HL-60/S4 treated with phorbol 12-myristate 13-acetate at 8.2 ng/mL for 4 days and 3 days (cell line): ENCODE data around the gene PPM1J.

ENCODE experiments used
- in situ Hi-C: fragments of 300-500 bp; cut with MboI; formaldehyde crosslinking; loops from 2 replicates; pipeline ENCODE4 v1.15.0; 2022; ENCODE audit warnings: low sequenced_read_pairs

Gene PPM1J

GRCh38 chr1:112689196-112689841, 25.8 kb downstream of the PPM1J start:
- in situ Hi-C loops, result no loop called here

- in situ Hi-C loops, result no loop called here
Observed at GRCh38 chr1:112688781-112689193, 26.3 kb downstream of the PPM1J start.

- in situ Hi-C loops, result no loop called here
Observed at GRCh38 chr1:112687785-112688496, 27.2 kb downstream of the PPM1J start.

DNA sequence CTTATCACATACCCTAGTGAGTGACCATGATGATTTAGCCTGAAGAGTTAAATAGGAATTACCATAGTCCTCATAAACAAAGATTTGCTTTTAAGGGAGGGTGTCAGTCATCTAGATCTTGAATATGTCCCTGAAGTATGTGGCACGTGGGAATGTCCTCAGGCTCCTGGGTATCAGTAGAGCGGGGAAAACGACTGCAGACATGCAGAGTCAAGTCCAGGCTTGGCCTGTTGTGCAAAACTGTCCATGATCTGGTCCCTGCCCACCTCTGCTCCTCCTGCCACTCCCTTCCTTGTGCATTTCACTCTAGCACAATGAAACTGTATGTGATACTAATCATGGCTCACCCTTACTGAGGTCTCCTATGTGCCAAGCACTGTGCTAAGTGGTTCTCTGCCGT, 27.8 kb downstream of the PPM1J start:
- in situ Hi-C loops, result no loop called here

DNA sequence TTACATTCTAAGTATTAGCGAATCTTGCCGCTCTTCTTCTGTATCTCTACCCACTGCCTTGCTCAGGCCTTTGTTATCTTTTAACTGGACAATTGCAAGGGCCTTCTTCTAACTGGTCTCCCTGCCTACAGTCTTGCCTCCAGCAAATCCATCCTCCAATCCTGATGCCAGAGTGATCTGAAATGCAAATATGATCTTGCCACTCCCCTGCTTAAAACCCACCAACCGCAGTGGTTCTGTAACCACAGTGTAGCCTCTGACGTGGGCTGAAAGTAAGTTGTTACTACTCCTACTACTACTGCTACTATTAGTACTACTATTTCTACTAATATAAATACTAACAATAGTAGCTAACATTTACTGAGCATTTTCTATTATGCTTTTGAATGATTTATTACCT, 28.3 kb downstream of the PPM1J start:
- in situ Hi-C loops, result no loop called here

DNA sequence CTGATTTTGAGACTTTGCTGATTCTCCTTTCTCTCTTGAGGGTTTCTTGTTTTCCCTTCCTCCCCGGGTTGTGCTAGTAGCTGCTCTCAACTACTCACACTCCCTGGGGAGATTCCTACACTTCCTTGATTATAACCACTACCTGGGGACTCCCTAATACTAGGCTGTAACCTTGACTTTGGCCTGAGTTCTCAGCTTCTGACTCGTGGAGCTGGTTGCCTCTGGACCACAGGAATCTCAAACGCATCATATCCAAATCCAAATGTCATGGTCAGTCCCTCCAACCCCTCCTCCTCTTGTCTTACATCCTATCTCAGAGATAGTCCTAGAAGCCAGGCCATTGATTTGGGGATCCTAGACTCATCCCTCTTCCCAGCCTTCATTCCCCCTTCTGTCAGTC, 28.7 kb downstream of the PPM1J start:
- in situ Hi-C loops, result no loop called here

GRCh38 chr1:112685913-112686312, 29.2 kb downstream of the PPM1J start:
- in situ Hi-C loops, result no loop called here

DNA sequence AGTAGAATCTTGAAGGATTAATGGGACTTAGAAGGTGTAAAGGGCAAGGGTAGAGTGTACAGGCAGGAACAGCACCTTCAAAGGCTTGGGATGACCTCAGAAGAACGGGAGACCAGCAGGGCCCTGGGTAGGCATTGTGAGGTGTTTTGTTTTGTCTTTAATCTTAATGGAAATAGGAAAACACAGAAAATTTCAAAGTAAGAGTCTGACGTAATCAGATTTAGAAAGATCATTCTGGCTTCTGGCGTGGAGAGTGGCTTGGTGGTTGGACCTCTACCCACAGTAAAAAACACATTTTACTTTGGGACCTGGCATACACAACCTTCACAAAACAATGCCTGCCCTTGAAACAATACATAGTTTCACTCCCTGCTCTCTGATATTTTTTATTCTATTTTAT, 36.5 kb downstream of the PPM1J start:
- in situ Hi-C loops, result no loop called here

GRCh38 chr1:112677501-112677900, 37.6 kb downstream of the PPM1J start:
- in situ Hi-C loops, result no loop called here

DNA sequence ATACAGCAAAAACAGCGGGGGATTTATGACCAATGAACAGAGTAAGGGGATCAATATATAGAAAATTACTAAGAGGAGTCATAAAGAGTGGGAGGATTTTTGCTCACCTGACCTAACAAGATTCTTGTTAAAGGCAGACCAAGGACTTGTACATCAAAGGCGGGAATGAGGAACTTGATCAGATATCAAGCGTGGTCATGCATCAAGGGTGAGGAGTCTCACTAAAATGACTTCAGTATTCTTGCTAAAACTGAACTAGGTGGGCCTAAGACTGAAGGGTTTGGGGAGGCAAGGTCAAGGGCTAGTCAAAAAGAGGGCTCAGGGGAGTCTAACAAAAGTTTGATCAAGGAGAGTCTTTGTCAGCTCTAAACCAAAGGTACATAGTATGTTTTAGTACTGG, 38.6 kb downstream of the PPM1J start:
- in situ Hi-C loops, result no loop called here

GRCh38 chr1:112675728-112676381, 39.3 kb downstream of the PPM1J start:
- in situ Hi-C loops, result no loop called here

- in situ Hi-C loops, result no loop called here
Observed at GRCh38 chr1:112674986-112675727, 40.0 kb downstream of the PPM1J start.

DNA sequence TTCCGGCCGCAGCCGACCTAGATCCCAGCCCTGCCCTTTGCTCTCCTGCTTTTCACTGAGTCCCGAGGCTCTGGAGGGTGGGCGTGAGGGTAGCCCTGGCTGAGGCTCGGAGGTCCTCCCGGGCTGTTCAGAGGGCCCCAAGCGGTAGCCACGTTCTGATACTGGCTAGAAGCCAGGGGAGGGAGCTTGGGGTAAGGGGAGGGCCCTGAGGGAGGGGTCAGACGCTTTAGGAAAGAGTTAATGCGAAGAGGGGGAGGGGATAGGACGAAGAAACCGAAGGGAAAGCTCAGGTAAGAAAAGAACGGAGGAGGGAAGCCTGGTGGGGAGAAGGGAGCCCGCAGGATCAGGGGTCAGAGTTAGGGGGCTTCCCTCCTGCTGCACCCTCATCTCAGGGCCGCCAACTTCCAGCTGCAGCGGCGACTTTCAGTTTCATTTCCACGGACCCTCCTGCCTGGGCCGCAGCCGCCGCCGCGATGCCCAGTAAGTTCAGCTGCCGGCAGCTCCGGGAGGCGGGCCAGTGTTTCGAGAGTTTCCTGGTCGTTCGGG, 40.6 kb downstream of the PPM1J start, which contains the start of gene MOV10:
Gene MOV10, plus strand, starts transcription at position 220 of the 546 bp plus-strand sequence. Its CDS starts 254 bp downstream, at position 474.
- in situ Hi-C loops, result no loop called here

- in situ Hi-C loops, result no loop called here
Observed at GRCh38 chr1:112673592-112674439, 41.3 kb downstream of the PPM1J start.

DNA sequence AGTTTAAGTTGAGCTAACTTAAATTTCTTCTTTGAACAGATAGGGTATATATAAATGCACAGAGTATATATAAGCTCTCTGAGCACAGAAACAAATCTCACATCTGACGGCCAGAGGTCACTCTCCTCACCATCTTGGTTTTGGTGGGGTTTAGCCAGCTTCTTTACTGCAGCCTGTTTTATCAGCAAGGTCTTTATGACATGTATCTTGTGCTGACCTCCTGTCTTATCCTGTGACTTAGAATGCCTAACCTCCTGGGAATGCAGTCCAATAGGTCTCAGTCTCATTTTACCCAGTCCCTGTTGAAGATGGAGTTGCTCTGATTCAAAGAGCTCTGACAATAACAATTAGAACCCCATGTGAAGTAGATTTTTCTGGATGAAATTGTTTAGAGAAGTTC, 42.3 kb downstream of the PPM1J start:
- in situ Hi-C loops, result no loop called here

- in situ Hi-C loops, result no loop called here
Observed at GRCh38 chr1:112672009-112672408, 43.1 kb downstream of the PPM1J start.

DNA sequence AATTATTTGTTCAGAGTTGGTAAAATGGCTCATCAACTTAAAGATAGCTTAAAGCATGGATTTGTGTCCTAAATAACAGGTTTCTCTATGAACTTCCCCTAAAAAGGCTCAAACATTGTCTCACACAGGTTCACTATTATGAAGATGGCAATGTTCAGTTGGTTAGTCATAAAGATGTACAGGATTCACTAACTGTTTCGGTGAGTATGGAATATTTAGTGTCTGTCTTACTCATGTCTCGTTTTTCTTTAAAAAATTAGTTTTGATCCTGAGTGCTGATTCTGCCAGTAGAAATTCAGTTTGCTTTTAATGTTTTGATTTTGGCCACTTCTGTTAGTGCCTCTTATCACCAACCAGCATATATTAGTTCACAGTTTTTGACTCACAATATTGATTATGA, 48.2 kb downstream of the PPM1J start:
- in situ Hi-C loops, result no loop called here

DNA sequence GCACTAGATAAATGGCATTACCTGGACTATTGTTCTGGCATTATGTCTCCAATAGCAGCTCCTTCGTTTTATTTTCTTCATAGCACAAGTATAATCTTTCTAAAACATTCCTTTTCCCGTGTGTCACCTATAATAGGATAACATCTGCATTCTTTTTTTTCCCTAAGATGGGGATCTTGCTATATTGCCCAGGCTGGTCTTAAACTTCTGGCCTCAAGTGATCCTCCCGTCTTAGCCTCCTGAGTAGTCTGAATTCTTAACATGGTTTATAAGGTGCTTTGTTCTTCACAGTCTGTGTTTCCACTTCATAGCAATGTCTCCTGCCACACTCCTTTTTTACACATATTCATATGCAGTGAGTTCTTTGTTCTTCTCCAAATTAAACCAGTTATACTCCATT, 49.3 kb downstream of the PPM1J start:
- in situ Hi-C loops, result no loop called here
